Measurements from ENCODE around the gene SPATA6. TPM values are rescaled to one million over a fixed set of nuclear protein-coding genes. Genes with fewer than 3 reads are reported as not detected.

The SPATA6 gene
- total and polyA plus RNA-seq, 4 donors, result 1.1 to 5.5 (median 2.4) TPM

DNA sequence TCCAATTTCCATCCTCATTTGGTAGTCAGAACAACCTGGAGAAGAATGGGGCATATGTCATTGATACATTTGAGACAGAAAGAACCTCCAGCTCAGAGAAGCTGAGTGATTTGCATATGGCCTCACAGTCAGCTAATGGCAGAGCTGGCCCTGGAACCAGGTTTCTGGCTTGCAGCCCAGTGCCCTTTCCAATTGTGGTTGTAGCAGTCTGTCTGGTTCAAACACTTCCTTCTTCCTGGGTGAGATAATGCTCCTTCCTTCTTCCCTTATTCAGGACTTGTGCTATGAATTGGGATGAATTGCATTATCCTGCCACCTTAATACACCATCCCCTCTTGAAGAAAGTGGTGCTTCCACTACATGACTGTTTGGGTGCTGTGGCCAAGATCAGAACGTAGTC, 225.3 kb downstream of the SPATA6 start:
- peaks cover 0 to 4% (median under 1%) of the 10 kb centered on the region in 4 donors for H3K4me1 ChIP-seq (ENCODE audit: control insufficient read depth in 4 of 4, insufficient read depth in 4 of 4, low read length in 3 of 4)
- 81% methylated on average over 1 of the region's 1 CpG for WGBS
- H3K4me3 ChIP-seq (ENCODE audit: low read depth in 1 of 3, low read length in 3 of 3), result no peak overlapping the region
- no peak overlapping the region for H3K27ac ChIP-seq (ENCODE audit: low read depth in 1 of 2, low read length in 2 of 2)
- TF ChIP-seq NR2F2 (IDR thresholded peaks at IDR 0.05) (no peak), EGR1 (IDR thresholded peaks at IDR 0.05; ENCODE audit: low read depth in 2 of 2) (no peak), JUND (IDR thresholded peaks at IDR 0.05) (no peak), SP1 (IDR thresholded peaks at IDR 0.05) (no peak), GABPA (IDR thresholded peaks at IDR 0.05 in 1 of 2, conservative IDR thresholded peaks at IDR 0.05 in 1 of 2) (no peak), HNF4A (conservative IDR thresholded peaks at IDR 0.05) (no peak), RAD21 (IDR thresholded peaks at IDR 0.05) (no peak), TAF1 (conservative IDR thresholded peaks at IDR 0.05) (no peak), RXRA (IDR thresholded peaks at IDR 0.05) (no peak), YY1 (IDR thresholded peaks at IDR 0.05) (no peak), FOXA1 (IDR thresholded peaks at IDR 0.05) (no peak), FOXA2 (IDR thresholded peaks at IDR 0.05) (no peak)
- TF ChIP-seq, protein P1, sequence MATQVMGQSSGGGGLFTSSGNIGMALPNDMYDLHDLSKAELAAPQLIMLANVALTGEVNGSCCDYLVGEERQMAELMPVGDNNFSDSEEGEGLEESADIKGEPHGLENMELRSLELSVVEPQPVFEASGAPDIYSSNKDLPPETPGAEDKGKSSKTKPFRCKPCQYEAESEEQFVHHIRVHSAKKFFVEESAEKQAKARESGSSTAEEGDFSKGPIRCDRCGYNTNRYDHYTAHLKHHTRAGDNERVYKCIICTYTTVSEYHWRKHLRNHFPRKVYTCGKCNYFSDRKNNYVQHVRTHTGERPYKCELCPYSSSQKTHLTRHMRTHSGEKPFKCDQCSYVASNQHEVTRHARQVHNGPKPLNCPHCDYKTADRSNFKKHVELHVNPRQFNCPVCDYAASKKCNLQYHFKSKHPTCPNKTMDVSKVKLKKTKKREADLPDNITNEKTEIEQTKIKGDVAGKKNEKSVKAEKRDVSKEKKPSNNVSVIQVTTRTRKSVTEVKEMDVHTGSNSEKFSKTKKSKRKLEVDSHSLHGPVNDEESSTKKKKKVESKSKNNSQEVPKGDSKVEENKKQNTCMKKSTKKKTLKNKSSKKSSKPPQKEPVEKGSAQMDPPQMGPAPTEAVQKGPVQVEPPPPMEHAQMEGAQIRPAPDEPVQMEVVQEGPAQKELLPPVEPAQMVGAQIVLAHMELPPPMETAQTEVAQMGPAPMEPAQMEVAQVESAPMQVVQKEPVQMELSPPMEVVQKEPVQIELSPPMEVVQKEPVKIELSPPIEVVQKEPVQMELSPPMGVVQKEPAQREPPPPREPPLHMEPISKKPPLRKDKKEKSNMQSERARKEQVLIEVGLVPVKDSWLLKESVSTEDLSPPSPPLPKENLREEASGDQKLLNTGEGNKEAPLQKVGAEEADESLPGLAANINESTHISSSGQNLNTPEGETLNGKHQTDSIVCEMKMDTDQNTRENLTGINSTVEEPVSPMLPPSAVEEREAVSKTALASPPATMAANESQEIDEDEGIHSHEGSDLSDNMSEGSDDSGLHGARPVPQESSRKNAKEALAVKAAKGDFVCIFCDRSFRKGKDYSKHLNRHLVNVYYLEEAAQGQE (IDR thresholded peaks at IDR 0.05), result no peak
- TF ChIP-seq, protein P2, sequence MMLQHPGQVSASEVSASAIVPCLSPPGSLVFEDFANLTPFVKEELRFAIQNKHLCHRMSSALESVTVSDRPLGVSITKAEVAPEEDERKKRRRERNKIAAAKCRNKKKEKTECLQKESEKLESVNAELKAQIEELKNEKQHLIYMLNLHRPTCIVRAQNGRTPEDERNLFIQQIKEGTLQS (IDR thresholded peaks at IDR 0.05), result no peak
- TF ChIP-seq, protein P3, sequence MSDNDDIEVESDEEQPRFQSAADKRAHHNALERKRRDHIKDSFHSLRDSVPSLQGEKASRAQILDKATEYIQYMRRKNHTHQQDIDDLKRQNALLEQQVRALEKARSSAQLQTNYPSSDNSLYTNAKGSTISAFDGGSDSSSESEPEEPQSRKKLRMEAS (IDR thresholded peaks at IDR 0.05), result no peak
- TF ChIP-seq, protein P4, sequence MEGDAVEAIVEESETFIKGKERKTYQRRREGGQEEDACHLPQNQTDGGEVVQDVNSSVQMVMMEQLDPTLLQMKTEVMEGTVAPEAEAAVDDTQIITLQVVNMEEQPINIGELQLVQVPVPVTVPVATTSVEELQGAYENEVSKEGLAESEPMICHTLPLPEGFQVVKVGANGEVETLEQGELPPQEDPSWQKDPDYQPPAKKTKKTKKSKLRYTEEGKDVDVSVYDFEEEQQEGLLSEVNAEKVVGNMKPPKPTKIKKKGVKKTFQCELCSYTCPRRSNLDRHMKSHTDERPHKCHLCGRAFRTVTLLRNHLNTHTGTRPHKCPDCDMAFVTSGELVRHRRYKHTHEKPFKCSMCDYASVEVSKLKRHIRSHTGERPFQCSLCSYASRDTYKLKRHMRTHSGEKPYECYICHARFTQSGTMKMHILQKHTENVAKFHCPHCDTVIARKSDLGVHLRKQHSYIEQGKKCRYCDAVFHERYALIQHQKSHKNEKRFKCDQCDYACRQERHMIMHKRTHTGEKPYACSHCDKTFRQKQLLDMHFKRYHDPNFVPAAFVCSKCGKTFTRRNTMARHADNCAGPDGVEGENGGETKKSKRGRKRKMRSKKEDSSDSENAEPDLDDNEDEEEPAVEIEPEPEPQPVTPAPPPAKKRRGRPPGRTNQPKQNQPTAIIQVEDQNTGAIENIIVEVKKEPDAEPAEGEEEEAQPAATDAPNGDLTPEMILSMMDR (IDR thresholded peaks at IDR 0.05; ENCODE audit: low read depth, low read length, missing input control), result no peak
- TF ChIP-seq, protein P5, sequence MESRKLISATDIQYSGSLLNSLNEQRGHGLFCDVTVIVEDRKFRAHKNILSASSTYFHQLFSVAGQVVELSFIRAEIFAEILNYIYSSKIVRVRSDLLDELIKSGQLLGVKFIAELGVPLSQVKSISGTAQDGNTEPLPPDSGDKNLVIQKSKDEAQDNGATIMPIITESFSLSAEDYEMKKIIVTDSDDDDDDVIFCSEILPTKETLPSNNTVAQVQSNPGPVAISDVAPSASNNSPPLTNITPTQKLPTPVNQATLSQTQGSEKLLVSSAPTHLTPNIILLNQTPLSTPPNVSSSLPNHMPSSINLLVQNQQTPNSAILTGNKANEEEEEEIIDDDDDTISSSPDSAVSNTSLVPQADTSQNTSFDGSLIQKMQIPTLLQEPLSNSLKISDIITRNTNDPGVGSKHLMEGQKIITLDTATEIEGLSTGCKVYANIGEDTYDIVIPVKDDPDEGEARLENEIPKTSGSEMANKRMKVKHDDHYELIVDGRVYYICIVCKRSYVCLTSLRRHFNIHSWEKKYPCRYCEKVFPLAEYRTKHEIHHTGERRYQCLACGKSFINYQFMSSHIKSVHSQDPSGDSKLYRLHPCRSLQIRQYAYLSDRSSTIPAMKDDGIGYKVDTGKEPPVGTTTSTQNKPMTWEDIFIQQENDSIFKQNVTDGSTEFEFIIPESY (IDR thresholded peaks at IDR 0.05), result no peak
- H3K27me3 ChIP-seq (ENCODE audit: control insufficient read depth in 4 of 4, insufficient read depth in 4 of 4, low read length in 3 of 4), result no peaks in the 10 kb centered on the region
- no peak overlapping the region for H3K9ac ChIP-seq (ENCODE audit: low read depth in 1 of 2, low read length in 2 of 2)
- no peak for DNase-seq (ENCODE audit: low spot score)
- H3K9me3 ChIP-seq (ENCODE audit: control insufficient read depth in 4 of 4, low read length in 3 of 4), result no peaks in the 10 kb centered on the region
- peaks cover 0 to 24% (median 11%) of the 10 kb centered on the region in 4 donors for H3K36me3 ChIP-seq (ENCODE audit: control insufficient read depth in 4 of 4, insufficient read depth in 3 of 4, low read depth in 1 of 4, low read length in 3 of 4)

Small RNA genes lying within 50 kb of the gene (small RNA-seq; reads per million reads assigned to genes)
- gene RNU4-61P, result not detected
- not detected for gene RNU6-723P

Other genes with a start within 250 kb of the SPATA6 start
- 1 to 10 TPM; 5.7 to 6.5 TPM for gene SLC5A9, start 249.5 kb downstream of the SPATA6 start, total RNA-seq
- gene SLC5A9, start 249.5 kb downstream of the SPATA6 start, polyA plus RNA-seq, result 1 to 10 TPM in 1 of 2 donors, under 1 TPM in 1; 0.78 to 6.3 TPM

All from liver (tissue), 10 donors.